IMR-90 (cell line): ENCODE data around the gene COL1A1.
A peak's percentile ranks its signal among the peaks of the same experiment; 100 is the strongest.

ENCODE experiments used
- CEBPB ChIP-seq: IDR thresholded peaks from 2 replicates; pipeline ENCODE4 v1.6.1; 2012; ENCODE audit warnings: low read depth, low read length, improper control_type of control experiment
- CHD1 ChIP-seq: IDR thresholded peaks from 2 replicates; pipeline ENCODE4 v1.6.1; 2012; ENCODE audit warnings: low read depth, low read length, improper control_type of control experiment
- FOS ChIP-seq: fragments of 150-350 bp; IDR thresholded peaks from 2 replicates; pipeline ENCODE4 v1.6.1; 2016; ENCODE audit warnings: low read depth, low read length
- MAFK ChIP-seq: IDR thresholded peaks from 2 replicates; pipeline ENCODE4 v1.6.1; 2012; ENCODE audit warnings: low read depth, low read length, improper control_type of control experiment
- NFE2L2 ChIP-seq: fragments of 150-350 bp; IDR thresholded peaks from 2 replicates; pipeline ENCODE4 v1.6.1; 2016; ENCODE audit warnings: low read depth, mild to moderate bottlenecking, low read length
- POLR2A ChIP-seq: IDR thresholded peaks from 2 replicates; pipeline ENCODE4 v1.6.1; 2012; ENCODE audit warnings: mild to moderate bottlenecking, low read depth, low read length
- RAD21 ChIP-seq: IDR thresholded peaks from 2 replicates; pipeline ENCODE4 v1.6.1; 2012; ENCODE audit warnings: low read length, improper control_type of control experiment
- RCOR1 ChIP-seq: IDR thresholded peaks from 2 replicates; pipeline ENCODE4 v1.6.1; 2012; ENCODE audit warnings: mild to moderate bottlenecking, low read length, improper control_type of control experiment; ENCODE audit not compliant: insufficient replicate concordance
- SMC3 ChIP-seq: fragments of 150-350 bp; IDR thresholded peaks from 2 replicates; pipeline ENCODE4 v1.6.1; 2016; ENCODE audit warnings: low read depth, mild to moderate bottlenecking, antibody characterized with exemption, low read length, moderate library complexity
- TF ChIP-seq, protein P1 (sequence below): conservative IDR thresholded peaks from 2 replicates; pipeline ENCODE4 v1.5.1; 2012; ENCODE audit warnings: mild to moderate bottlenecking, low read depth, low read length, improper control_type of control experiment
- TF ChIP-seq, protein P2 (sequence below): fragments of 150-350 bp; IDR thresholded peaks from 2 replicates; pipeline ENCODE4 v1.6.1; 2017; ENCODE audit warnings: mild to moderate bottlenecking, antibody characterized with exemption, low read length, low read depth
- TF ChIP-seq, protein P3 (sequence below): fragments of 150-350 bp; IDR thresholded peaks from 2 replicates; pipeline ENCODE4 v1.6.1; 2016; ENCODE audit warnings: low read depth, mild to moderate bottlenecking, low read length, moderate library complexity, borderline replicate concordance

DNA sequence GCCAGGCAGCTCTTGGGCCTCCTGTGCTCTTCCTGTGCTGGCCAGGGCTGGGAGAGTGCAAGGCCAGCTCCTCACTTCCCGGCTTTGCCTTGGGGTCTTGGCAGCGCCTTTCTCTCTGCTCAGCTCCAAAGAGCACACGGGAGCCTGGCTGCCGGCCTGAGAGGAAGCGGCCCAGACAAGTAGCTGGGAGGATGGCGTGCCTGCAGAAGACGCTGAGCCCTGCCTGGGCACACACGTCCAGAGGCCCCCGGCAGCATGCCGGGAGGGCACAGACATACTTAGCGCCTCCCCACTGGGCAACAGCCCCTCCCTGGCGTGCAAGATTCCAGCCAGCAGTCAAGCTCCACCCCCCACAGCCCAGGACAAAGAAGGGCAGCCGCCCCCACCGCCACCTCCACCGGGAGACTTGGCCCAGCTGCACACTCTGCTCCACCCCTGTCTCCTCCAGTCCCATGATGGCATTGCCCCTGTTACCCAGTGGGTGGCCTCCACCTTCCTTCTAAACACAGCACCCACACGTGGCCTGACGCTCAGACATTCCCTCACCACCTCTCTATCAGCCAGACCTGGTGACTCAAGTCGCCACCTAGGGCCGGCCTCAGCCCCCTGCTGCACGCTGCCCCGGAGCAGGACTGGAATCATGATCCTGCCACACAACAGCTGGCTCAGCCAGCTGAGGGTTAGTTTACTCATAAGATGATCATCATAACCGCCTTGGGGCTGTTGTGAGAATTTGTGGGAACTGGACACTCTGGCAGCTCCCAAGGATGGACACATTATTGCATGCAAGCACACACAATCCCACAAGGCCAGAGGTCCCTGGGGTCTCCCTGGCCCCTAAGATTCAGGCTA is 23.2 kb downstream of the COL1A1 start:
- no peak; the same call in 1 of the 2 replicates for TF ChIP-seq POLR2A
- peak; percentile 71 for TF ChIP-seq CEBPB
- TF ChIP-seq, protein P1, sequence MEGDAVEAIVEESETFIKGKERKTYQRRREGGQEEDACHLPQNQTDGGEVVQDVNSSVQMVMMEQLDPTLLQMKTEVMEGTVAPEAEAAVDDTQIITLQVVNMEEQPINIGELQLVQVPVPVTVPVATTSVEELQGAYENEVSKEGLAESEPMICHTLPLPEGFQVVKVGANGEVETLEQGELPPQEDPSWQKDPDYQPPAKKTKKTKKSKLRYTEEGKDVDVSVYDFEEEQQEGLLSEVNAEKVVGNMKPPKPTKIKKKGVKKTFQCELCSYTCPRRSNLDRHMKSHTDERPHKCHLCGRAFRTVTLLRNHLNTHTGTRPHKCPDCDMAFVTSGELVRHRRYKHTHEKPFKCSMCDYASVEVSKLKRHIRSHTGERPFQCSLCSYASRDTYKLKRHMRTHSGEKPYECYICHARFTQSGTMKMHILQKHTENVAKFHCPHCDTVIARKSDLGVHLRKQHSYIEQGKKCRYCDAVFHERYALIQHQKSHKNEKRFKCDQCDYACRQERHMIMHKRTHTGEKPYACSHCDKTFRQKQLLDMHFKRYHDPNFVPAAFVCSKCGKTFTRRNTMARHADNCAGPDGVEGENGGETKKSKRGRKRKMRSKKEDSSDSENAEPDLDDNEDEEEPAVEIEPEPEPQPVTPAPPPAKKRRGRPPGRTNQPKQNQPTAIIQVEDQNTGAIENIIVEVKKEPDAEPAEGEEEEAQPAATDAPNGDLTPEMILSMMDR, result peak; percentile 53
- TF ChIP-seq, protein P2, sequence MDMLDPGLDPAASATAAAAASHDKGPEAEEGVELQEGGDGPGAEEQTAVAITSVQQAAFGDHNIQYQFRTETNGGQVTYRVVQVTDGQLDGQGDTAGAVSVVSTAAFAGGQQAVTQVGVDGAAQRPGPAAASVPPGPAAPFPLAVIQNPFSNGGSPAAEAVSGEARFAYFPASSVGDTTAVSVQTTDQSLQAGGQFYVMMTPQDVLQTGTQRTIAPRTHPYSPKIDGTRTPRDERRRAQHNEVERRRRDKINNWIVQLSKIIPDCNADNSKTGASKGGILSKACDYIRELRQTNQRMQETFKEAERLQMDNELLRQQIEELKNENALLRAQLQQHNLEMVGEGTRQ, result peak; percentile 92
- no peak for TF ChIP-seq RAD21
- TF ChIP-seq MAFK, result no peak
- peak; percentile 95 for TF ChIP-seq FOS
- TF ChIP-seq, protein P3, sequence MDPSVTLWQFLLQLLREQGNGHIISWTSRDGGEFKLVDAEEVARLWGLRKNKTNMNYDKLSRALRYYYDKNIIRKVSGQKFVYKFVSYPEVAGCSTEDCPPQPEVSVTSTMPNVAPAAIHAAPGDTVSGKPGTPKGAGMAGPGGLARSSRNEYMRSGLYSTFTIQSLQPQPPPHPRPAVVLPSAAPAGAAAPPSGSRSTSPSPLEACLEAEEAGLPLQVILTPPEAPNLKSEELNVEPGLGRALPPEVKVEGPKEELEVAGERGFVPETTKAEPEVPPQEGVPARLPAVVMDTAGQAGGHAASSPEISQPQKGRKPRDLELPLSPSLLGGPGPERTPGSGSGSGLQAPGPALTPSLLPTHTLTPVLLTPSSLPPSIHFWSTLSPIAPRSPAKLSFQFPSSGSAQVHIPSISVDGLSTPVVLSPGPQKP, result no peak
- TF ChIP-seq SMC3, result 0 out of 2 replicates have a peak, but pooled peaks have one; percentile 24
- peak; percentile 58; the same call in 1 of the 2 replicates for TF ChIP-seq CHD1
- TF ChIP-seq NFE2L2, result peak; percentile 3; the same call in 1 of the 2 replicates
- peak; percentile 74 for TF ChIP-seq RCOR1
